Nephron (organoid): ENCODE results near the gene CPD.

Experiments used
- H3K27ac Mint-ChIP-seq, 3 experiments: 2 replicates each; pipeline ENCODE4 v1.8.0; 2020; ENCODE audit warnings: mixed read lengths in 3 of 3, mild to moderate bottlenecking in 2 of 3, moderate library complexity in 1 of 3
- H3K27me3 Mint-ChIP-seq: 2 replicates; pipeline ENCODE4 v1.8.0; 2021; ENCODE audit warnings: low read depth, mild to moderate bottlenecking, moderate library complexity, mixed read lengths
- H3K36me3 Mint-ChIP-seq: 2 replicates; pipeline ENCODE4 v1.8.0; 2020; ENCODE audit warnings: low read depth, mixed read lengths
- H3K4me1 Mint-ChIP-seq: 2 replicates; pipeline ENCODE4 v1.8.0; 2020; ENCODE audit warnings: mixed read lengths
- H3K4me3 Mint-ChIP-seq, 3 experiments: 2 replicates each; pipeline ENCODE4 v1.8.0; 2020; ENCODE audit warnings: mild to moderate bottlenecking in 3 of 3, mixed read lengths in 3 of 3, moderate library complexity in 2 of 3
- H3K9me3 Mint-ChIP-seq: 2 replicates; pipeline ENCODE4 v1.8.0; 2020; ENCODE audit warnings: mixed read lengths
- CTCF ChIP-seq, 3 experiments: fragments of 200-600 bp; sonication (generic); IDR thresholded peaks; one replicate each; pipeline ENCODE4 v1.5.0; 2021; ENCODE audit warnings: antibody characterized with exemption in 3 of 3; ENCODE audit not compliant: unreplicated experiment in 3 of 3

Gene CPD

DNA sequence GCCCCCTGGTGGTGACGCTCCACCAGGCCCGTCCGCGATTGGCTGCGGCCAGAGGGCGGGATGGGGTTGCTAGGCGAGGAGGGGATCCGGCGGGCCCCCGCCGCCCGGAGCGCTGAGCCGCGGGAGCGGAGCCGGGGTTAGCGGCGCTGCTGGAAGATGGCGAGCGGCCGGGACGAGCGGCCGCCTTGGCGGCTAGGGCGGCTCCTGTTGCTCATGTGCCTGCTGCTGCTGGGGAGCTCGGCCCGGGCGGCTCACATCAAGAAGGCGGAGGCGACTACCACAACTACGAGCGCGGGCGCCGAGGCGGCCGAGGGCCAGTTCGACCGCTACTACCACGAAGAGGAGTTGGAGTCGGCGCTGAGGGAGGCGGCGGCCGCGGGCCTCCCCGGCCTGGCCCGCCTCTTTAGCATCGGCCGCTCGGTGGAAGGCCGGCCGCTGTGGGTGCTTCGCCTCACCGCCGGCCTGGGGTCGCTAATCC, at the start of gene CPD:
Gene CPD (plus strand): TSS at position 103 of the 478 bp plus-strand sequence. CDS start 54 bp downstream, at position 157.
- H3K27me3 Mint-ChIP-seq, result no peaks in the 10 kb centered on the region
- TF ChIP-seq CTCF (IDR thresholded peaks at IDR 0.05; ENCODE audit: unreplicated experiment in 3 of 3), result no peak
- peaks cover 51% of the 10 kb centered on the region for H3K4me1 Mint-ChIP-seq
- no peaks in the 10 kb centered on the region for H3K36me3 Mint-ChIP-seq
- H3K4me3 Mint-ChIP-seq, result peak within 1 kb of the TSS; percentile 89 to 96 (median 96)
- no peaks in the 10 kb centered on the region for H3K9me3 Mint-ChIP-seq
- H3K27ac Mint-ChIP-seq, result peak within 1 kb of the TSS; percentile 89 to 96 (median 90)

- Mint-ChIP-seq H3K4me1 (peaks cover 14% of the 10 kb centered on the region), H3K27me3 (peaks cover 3% of the 10 kb centered on the region), H3K36me3 (no peaks in the 10 kb centered on the region), H3K9me3 (no peaks in the 10 kb centered on the region), H3K4me3 (peak overlapping the region in 1 of 3 experiments; percentile 18), H3K27ac (peak overlapping the region; percentile 50 to 89 (median 58))
- no peak for TF ChIP-seq CTCF (IDR thresholded peaks at IDR 0.05; ENCODE audit: unreplicated experiment in 3 of 3)
Measured at GRCh38 chr17:30332057-30332542, 46.6 kb upstream of the CPD start.

DNA sequence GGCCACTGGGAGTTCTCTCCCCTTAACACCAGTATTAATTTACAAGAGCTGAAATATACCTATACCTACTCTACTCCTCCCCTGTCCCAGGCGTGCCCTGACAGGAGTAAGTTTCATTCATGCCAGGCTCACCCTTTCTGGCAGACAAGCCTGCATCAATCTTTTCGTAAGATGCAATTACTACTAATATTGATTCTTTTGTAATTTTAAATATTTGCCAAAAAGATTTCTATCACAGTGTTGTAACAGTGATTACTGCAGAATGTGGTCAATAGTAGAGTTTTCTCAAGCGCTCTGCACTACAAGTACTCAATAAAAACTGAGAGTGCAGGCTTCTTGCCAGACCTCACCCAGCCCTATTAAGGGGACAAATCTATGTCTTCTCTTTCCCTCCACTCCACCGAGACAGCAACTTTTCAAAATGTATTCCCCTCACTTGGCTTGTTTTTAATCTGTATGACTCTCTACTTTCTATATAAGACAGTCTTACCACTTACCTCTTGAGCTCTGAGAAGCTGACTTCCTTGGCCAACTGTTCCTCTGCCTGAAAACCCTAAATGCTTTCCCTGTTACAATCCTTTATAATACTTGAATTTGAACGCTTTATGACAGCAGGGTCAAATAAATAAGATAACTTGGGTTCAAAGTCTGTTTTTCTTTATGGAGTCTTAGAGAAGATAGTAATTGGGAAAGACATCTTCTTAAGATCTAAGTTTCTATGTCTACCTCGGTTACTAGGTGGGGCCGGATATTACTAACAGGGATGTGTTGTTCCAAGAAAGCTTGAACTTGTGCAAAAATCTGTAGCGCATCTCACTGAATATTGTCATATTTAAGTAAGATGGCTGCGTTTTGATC, 45.0 kb upstream of the CPD start, which contains the start of gene TMIGD1:
Gene TMIGD1 (minus strand): TSS at position 555 of the 858 bp plus-strand sequence. CDS start 1,924 bp downstream, outside the sequence.
- no peaks in the 10 kb centered on the region for H3K36me3 Mint-ChIP-seq
- no peak within 1 kb of the TSS for H3K4me3 Mint-ChIP-seq
- peaks cover 14% of the 10 kb centered on the region for H3K4me1 Mint-ChIP-seq
- no peaks in the 10 kb centered on the region for H3K9me3 Mint-ChIP-seq
- no peak for TF ChIP-seq CTCF (IDR thresholded peaks at IDR 0.05; ENCODE audit: unreplicated experiment in 3 of 3)
- H3K27ac Mint-ChIP-seq, result peak within 1 kb of the TSS; percentile 50 to 89 (median 80)
- H3K27me3 Mint-ChIP-seq, result peaks cover 3% of the 10 kb centered on the region

DNA sequence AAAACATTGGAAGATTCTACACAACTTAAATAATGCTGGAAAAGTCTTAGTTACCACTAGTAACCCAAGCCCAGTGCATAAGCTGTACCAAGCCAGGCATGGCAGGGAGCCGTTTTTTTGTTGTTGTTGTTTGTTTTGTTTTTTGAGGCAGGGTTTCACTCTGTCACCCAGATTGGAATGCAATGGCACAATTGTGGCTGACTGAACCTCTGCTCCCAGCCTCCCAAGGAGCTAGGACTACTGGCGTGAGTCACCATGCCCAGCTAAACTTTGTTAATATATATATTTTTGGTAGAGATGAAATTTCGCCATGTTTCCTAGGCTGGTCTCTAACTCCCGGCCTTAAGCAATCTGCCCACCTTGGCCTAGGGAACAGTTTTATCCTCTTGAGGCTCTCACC, 44.3 kb upstream of the CPD start:
- peaks cover 3% of the 10 kb centered on the region for H3K27me3 Mint-ChIP-seq
- H3K9me3 Mint-ChIP-seq, result no peaks in the 10 kb centered on the region
- H3K4me3 Mint-ChIP-seq, result no peak overlapping the region
- H3K36me3 Mint-ChIP-seq, result no peaks in the 10 kb centered on the region
- TF ChIP-seq CTCF (IDR thresholded peaks at IDR 0.05; ENCODE audit: unreplicated experiment in 3 of 3), result no peak
- H3K4me1 Mint-ChIP-seq, result peaks cover 14% of the 10 kb centered on the region
- H3K27ac Mint-ChIP-seq, result no peak overlapping the region

- Mint-ChIP-seq H3K4me1 (peaks cover 25% of the 10 kb centered on the region), H3K4me3 (no peak overlapping the region), H3K27me3 (no peaks in the 10 kb centered on the region), H3K27ac (peak overlapping the region in 2 of 3 experiments; percentile 65 to 95), H3K36me3 (no peaks in the 10 kb centered on the region), H3K9me3 (no peaks in the 10 kb centered on the region)
- peak in 2 of 3 experiments; percentile 42 to 59 for TF ChIP-seq CTCF (IDR thresholded peaks at IDR 0.05; ENCODE audit: unreplicated experiment in 3 of 3)
Measured at GRCh38 chr17:30336369-30337171, 42.2 kb upstream of the CPD start.
